Astrocyte of the cerebellum (primary cell): ENCODE data around the gene IMMP2L.
"Not testable (repeated sequence)": the region's sequence is repeated elsewhere in the genome, so short reads cannot be mapped to it uniquely, and the experiment has no call there.

Experiments
- DNase-seq: peaks from one replicate; pipeline ENCODE4 v3.0.0-alpha.2; 2011; ENCODE audit warnings: low read depth
- H3K4me3 ChIP-seq: 2 replicates; pipeline ENCODE4 v1.5.1; 2011; ENCODE audit warnings: mild to moderate bottlenecking, low read depth, low read length, moderate library complexity
- in situ Hi-C: cut with HindIII; loops from 2 replicates; pipeline ENCODE4 v1.10.0; 2017; ENCODE audit warnings: low sequenced_read_pairs
- TF ChIP-seq, protein P1 (sequence below): IDR thresholded peaks from 2 replicates; pipeline ENCODE4 v1.5.1; 2012; ENCODE audit warnings: low read length, low read depth, moderate library complexity, mild to moderate bottlenecking; ENCODE audit errors: missing control alignments

The IMMP2L gene

DNA sequence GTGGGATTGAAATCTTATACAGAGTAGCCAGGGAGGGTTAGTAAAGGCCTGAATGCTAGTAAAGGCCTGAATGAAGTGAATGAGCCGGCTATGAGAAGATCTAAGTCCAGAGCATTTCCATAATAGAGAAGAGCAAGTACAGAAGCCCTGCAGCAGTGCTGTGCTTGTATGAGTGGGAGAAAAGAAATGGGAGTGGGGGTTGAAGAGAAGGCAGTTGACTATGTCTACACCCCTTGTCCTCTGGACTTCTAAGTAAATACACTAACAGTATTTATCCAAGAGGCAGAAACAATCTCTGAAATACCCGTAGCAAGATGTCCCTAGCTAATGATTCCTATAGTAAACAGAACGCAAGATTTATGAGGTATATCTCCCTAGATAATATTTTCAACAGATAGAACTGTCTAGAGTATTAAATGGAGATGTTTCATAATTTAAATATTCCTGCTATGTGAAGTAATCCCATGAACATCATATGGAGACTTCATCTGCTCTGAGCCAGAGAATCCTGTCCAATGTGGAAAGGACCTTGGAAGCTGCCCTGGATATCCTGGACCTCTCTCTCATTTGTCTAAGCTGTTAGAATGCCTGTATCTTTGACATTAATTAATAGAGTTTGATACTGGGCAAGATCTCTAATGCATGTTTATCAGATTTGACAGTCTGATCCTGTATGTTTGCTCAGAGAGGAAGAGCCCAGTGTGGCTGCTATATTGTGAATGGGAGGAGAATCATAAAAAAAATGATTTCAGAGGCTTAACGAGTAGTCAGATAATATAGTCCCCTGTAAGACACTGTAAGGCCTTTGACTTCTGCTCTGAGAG is 299.8 kb downstream of the IMMP2L start:
- H3K4me3 ChIP-seq, result no peak overlapping the region
- in situ Hi-C loops, result no loop called here
- TF ChIP-seq, protein P1, sequence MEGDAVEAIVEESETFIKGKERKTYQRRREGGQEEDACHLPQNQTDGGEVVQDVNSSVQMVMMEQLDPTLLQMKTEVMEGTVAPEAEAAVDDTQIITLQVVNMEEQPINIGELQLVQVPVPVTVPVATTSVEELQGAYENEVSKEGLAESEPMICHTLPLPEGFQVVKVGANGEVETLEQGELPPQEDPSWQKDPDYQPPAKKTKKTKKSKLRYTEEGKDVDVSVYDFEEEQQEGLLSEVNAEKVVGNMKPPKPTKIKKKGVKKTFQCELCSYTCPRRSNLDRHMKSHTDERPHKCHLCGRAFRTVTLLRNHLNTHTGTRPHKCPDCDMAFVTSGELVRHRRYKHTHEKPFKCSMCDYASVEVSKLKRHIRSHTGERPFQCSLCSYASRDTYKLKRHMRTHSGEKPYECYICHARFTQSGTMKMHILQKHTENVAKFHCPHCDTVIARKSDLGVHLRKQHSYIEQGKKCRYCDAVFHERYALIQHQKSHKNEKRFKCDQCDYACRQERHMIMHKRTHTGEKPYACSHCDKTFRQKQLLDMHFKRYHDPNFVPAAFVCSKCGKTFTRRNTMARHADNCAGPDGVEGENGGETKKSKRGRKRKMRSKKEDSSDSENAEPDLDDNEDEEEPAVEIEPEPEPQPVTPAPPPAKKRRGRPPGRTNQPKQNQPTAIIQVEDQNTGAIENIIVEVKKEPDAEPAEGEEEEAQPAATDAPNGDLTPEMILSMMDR, result no peak
- no peak for DNase-seq

DNA sequence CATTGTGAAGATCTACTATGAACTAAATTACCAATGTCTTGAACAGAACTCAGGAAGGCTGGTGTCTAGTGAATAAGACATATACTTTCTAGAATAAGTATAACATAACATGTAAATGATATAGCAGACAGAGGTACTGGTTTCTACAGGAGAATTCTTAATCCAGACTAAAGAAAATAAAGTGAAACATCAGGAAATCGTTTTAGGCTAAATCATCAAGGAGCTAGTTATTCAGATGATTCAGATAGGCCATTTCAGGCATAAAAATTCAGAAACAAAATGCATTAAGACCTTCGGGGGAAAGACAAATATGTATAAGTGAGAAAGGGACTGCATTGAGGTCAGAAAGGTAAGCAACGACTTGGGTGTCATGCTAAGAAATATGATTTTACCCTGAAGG is 300.8 kb downstream of the IMMP2L start:
- in situ Hi-C loops, result no loop called here
- TF ChIP-seq, protein P1, result no peak
- DNase-seq, result no peak
- no peak overlapping the region for H3K4me3 ChIP-seq

DNA sequence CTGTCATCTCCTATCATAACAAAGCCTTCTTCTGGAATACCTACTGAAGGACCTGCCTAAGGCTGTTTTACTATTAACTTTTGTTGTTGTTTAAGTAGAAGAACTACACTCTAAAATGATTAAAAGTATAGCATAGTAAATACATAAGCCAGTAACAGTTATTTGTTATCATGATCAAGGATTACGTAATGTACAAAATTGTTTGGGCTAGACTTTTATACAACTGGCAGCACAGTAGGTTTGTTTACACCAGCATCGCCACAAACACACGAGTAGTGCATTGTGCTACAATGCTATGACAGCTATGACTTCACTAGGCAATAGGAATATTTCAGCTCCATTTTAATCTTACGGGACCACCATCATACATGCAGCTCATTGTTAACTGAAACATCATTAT is 302.3 kb downstream of the IMMP2L start:
- H3K4me3 ChIP-seq, result no peak overlapping the region
- DNase-seq, result no peak
- TF ChIP-seq, protein P1, result no peak
- in situ Hi-C loops, result no loop called here

DNA sequence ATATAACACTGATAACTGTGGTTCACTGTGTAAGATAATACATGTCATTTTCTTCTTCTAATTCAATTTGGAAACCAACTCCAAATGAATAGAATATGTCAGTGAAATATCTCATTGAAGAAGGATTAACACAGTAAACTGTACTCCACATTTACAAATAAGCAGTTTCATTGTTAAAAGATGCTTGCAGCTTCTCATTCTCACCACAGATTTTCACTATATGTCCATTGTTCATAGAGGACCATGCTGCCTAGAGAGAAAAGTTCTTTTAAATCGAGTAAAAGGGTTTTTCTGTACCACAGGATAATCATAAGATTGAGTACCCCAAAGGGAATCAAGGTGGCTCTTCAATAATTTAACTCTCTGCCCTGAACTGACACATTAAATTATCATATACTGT is 305.9 kb downstream of the IMMP2L start:
- in situ Hi-C loops, result no loop called here
- no peak for DNase-seq
- no peak overlapping the region for H3K4me3 ChIP-seq
- TF ChIP-seq, protein P1, result no peak

DNA sequence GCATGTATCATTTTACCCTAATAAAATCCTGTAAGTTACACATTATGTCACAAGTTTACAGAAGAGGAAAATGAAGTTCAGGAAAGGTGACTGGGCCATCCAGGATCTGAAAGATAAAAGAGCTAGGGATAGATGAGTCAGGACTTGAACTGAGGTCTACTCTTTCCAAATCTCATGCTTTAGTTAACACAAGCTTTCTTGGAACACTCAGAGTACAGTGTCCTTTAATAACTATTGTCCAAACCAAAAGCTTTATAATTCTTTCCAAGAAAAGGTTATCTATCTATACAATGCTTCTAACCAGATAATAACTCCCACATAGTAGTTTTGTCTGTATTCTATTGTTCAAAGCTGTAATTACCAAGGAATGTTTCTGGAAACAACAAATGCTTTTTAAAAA is 306.7 kb downstream of the IMMP2L start:
- TF ChIP-seq, protein P1, result no peak
- H3K4me3 ChIP-seq, result no peak overlapping the region
- in situ Hi-C loops, result no loop called here
- DNase-seq, result no peak

DNA sequence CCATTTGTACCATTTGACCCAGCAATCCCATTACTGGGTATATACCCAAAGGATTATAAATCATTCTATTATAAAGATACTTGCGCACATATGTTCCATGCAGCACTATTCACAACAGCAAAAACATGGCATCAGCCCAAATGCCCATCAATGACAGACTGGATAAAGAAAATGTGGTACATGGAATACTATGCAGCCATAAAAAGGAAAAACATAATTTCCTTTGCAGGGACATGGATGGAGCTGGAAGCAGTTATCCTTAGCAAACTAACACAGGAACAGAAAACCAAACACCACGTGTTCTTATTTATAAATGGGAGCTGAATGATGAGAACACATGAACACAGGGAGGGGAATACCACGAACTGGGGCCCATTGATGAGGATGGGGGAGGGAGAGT is 310.9 kb downstream of the IMMP2L start:
- in situ Hi-C loops, DNase-seq, H3K4me3 ChIP-seq: not testable (repeated sequence)

DNA sequence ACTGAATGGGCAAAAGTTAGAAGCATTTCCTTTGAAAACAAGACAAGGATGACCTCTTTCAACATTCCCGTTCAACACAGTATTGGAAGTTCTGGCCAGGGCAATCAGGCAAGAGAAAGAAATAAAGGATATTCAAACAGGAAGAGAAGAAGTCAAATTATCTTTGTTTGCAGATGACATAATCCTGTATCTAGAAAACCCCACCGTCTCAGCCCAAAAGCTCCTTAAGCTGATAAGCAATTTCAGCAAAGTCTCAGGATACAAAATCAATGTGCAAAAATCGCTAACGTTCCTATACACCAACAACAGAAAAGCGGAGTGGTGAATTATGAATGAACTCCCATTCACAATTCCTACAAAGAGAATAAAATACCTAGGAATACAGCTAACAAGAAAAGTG is 312.5 kb downstream of the IMMP2L start:
- DNase-seq, H3K4me3 ChIP-seq, in situ Hi-C loops: not testable (repeated sequence)
